ENCODE results near the gene OR5J2. TPM values are rescaled to one million over a fixed set of nuclear protein-coding genes. Genes with fewer than 3 reads are reported as not detected.

OR5J2 gene
- total and polyA plus RNA-seq, 2 of the 4 experiments (the other 2 are of a cell fraction) = not detected

DNA sequence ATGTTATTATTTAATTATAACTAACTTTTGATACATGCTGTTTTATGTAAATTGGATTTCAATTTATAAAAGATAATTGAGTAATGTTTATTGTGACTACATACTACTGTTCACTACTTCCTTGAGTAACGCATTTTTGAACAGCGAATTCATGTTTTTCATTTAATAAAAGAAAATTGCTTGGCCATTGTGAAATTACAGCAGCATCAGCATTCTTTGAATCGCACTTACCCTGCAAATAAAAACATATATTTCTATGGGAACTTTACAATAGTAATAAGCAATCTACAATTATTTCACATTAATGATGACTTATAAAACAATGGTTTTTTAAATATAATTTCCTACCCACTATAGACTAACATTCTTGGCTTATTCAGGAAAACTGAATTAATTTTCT lies 20.3 kb downstream of the OR5J2 start:
- dilution Hi-C loops (cut with HindIII; ENCODE audit: low sequenced_read_pairs, unreplicated experiment) = no loop called here
- no peak overlapping the region for H3K4me2 ChIP-seq (ENCODE audit: low read depth, low read length)
- no peak for ATAC-seq (ENCODE audit: low read depth)
- CTCF ChIA-PET = no interaction called here
- no peak overlapping the region for H2BK120ac ChIP-seq (ENCODE audit: low read depth, low read length)
- no peak overlapping the region for H4K91ac ChIP-seq (ENCODE audit: insufficient read depth, low read depth, low read length)
- H3K4ac ChIP-seq (ENCODE audit: low read depth, low read length) = no peak overlapping the region
- POLR2A ChIA-PET (ENCODE audit: unreplicated experiment) = no interaction called here
- no peaks in the 10 kb centered on the region for H3K9me3 ChIP-seq (ENCODE audit: control insufficient read depth, insufficient read depth, low read length)
- H4K20me1 ChIP-seq (ENCODE audit: insufficient read depth, low read length) = no peaks in the 10 kb centered on the region
- no peak overlapping the region for H3K18ac ChIP-seq (ENCODE audit: low read depth, low read length)
- no peaks in the 10 kb centered on the region for H3K9me1 ChIP-seq (ENCODE audit: insufficient read depth, low read length)
- TF ChIP-seq MAFK (IDR thresholded peaks at IDR 0.05; ENCODE audit: low read depth, low read length) (peak; percentile 27; the same call in 1 of the 2 replicates), BHLHE40 (IDR thresholded peaks at IDR 0.05; ENCODE audit: low read depth, low read length) (no peak)
- H2AK9ac ChIP-seq (replicated peaks; ENCODE audit: low read depth, low read length, poor library complexity) = no peak overlapping the region
- no peaks in the 10 kb centered on the region for H3K36me3 ChIP-seq (ENCODE audit: control insufficient read depth, insufficient read depth, low read length)
- H2AFZ ChIP-seq (replicated peaks; ENCODE audit: low read length, poor library complexity) = no peak overlapping the region
- BruUV-seq (replicated peaks) = no TSS peak
- H3K4me1 ChIP-seq (ENCODE audit: control insufficient read depth, insufficient read depth, low read length) = no peaks in the 10 kb centered on the region
- H3K79me1 ChIP-seq (ENCODE audit: low read depth in 1 of 2, low read length in 2 of 2) = no peaks in the 10 kb centered on the region
- no peak for DNase-seq
- H3K9ac ChIP-seq (ENCODE audit: low read depth, low read length) = no peak overlapping the region
- no CpG with 5 or more reads among the region's 3 CpGs for WGBS, 2 experiments (ENCODE audit: extremely low coverage in 2 of 2, insufficient read length in 1 of 2)
- no peak overlapping the region for H4K5ac ChIP-seq (ENCODE audit: low read depth, low read length)
- H4K8ac ChIP-seq (ENCODE audit: low read depth in 2 of 2, low read length in 2 of 2) = no peak overlapping the region
- no peak overlapping the region for H3K56ac ChIP-seq (ENCODE audit: extremely low read depth, insufficient read depth, low read length)
- H3K27ac ChIP-seq (ENCODE audit: insufficient read depth, low read length) = no peak overlapping the region
- intact Hi-C loops (cut with micrococcal nuclease) = no loop called here
- H2BK20ac ChIP-seq (ENCODE audit: low read depth, low read length) = no peak overlapping the region
- H3K4me3 ChIP-seq (ENCODE audit: insufficient read depth, low read depth, low read length) = no peak overlapping the region
- H3K23ac ChIP-seq (ENCODE audit: low read depth, low read length) = no peak overlapping the region
- H3K14ac ChIP-seq (replicated peaks; ENCODE audit: low read depth, low read length) = no peak overlapping the region
- no peak overlapping the region for H2BK15ac ChIP-seq (ENCODE audit: low read depth, low read length)
- H2BK5ac ChIP-seq (ENCODE audit: low read depth, low read length, poor library complexity, severe bottlenecking) = no peak overlapping the region
- no peaks in the 10 kb centered on the region for H3K27me3 ChIP-seq (ENCODE audit: control insufficient read depth, insufficient read depth, low read length)
- in situ Hi-C loops (cut with MboI; ENCODE audit: low sequenced_read_pairs) = no loop called here
- no peak overlapping the region for H2AK5ac ChIP-seq (ENCODE audit: low read depth, low read length)

Measured in IMR-90 (cell line).